GM11168 (cell line): ENCODE results near the gene TBC1D20.
"Not testable (repeated sequence)": the region's sequence is repeated elsewhere in the genome, so short reads cannot be mapped to it uniquely, and the experiment has no call there.

Source experiments
- in situ Hi-C: fragments of 300-500 bp; cut with MboI; formaldehyde crosslinking; loops from one replicate; pipeline ENCODE4 v1.12.0; 2022; ENCODE audit warnings: low sequenced_read_pairs; ENCODE audit not compliant: unreplicated experiment

The TBC1D20 gene

GRCh38 chr20:406200-407132 is 55.9 kb downstream of the TBC1D20 start:
- in situ Hi-C loops, result no loop called here

GRCh38 chr20:404088-404487 is 58.2 kb downstream of the TBC1D20 start:
- in situ Hi-C loops, result no loop called here

- in situ Hi-C loops, result no loop called here
These were observed 58.8 kb downstream of the TBC1D20 start for GRCh38 chr20:403582-403957.

GRCh38 chr20:402898-403581 is 59.3 kb downstream of the TBC1D20 start:
- in situ Hi-C loops, result no loop called here

GRCh38 chr20:402496-402885 is 59.8 kb downstream of the TBC1D20 start:
- in situ Hi-C loops, result no loop called here

- in situ Hi-C loops, result no loop called here
These were observed 60.4 kb downstream of the TBC1D20 start for GRCh38 chr20:401682-402495.

GRCh38 chr20:400454-401275 is 61.7 kb downstream of the TBC1D20 start:
- in situ Hi-C loops, result no loop called here

- in situ Hi-C loops, result no loop called here
These were observed 62.2 kb downstream of the TBC1D20 start for GRCh38 chr20:400128-400453.

GRCh38 chr20:399182-399707 is 63.1 kb downstream of the TBC1D20 start:
- in situ Hi-C loops, result no loop called here

GRCh38 chr20:397432-398237 is 64.7 kb downstream of the TBC1D20 start:
- in situ Hi-C loops, result no loop called here

GRCh38 chr20:396619-397431 is 65.5 kb downstream of the TBC1D20 start:
- in situ Hi-C loops, result no loop called here

GRCh38 chr20:396252-396618 is 66.1 kb downstream of the TBC1D20 start:
- in situ Hi-C loops, result no loop called here

- in situ Hi-C loops, result not testable (repeated sequence)
These were observed 69.0 kb downstream of the TBC1D20 start for GRCh38 chr20:393296-393695.

- in situ Hi-C loops, result no loop called here
These were observed 71.2 kb downstream of the TBC1D20 start for GRCh38 chr20:391041-391711.

- in situ Hi-C loops, result no loop called here
These were observed 73.1 kb downstream of the TBC1D20 start for GRCh38 chr20:389220-389619.

GRCh38 chr20:388034-388994 is 74.0 kb downstream of the TBC1D20 start:
- in situ Hi-C loops, result no loop called here

- in situ Hi-C loops, result no loop called here
These were observed 74.8 kb downstream of the TBC1D20 start for GRCh38 chr20:387520-387919.
